Ovary (tissue), 3 donors: ENCODE measurements around the gene YAP1.

Experiments
- CTCF ChIP-seq, 3 donors: fragments of 450-650 bp in 2 of 3; fragments of 200-600 bp in 1 of 3; IDR thresholded peaks; one replicate each; pipeline versions ENCODE4 v1.5.1 to v1.8.0; 2016 to 2022; ENCODE audit warnings: antibody characterized with exemption in 3 of 3, mild to moderate bottlenecking in 1 of 3
- EP300 ChIP-seq: sonication (generic); formaldehyde crosslinking; IDR thresholded peaks from one replicate; pipeline ENCODE4 v1.6.1; 2017; ENCODE audit warnings: antibody characterized with exemption
- POLR2A ChIP-seq: fragments of 450-650 bp; IDR thresholded peaks from one replicate; pipeline ENCODE4 v1.6.1; 2017; ENCODE audit warnings: antibody characterized with exemption, mild to moderate bottlenecking, moderate library complexity
- donor health status: DM: no; HTN: no; CAD: no.

- TF ChIP-seq CTCF (IDR thresholded peaks at IDR 0.05) (peak in 2 of 3 donors; percentile 37 to 44), EP300 (no peak), POLR2A (no peak)
These were observed 169.5 kb downstream of the YAP1 start for GRCh38 chr11:102279641-102280170.
